K562 (cell line): Measurements from ENCODE around the gene SMCHD1. TPM values are rescaled to one million over a fixed set of nuclear protein-coding genes. Genes with fewer than 3 reads are reported as not detected.
A peak's percentile ranks its signal among the peaks of the same experiment; 100 is the strongest.

Experiments used
- ATF1 ChIP-seq, 2 experiments: fragments of 450-650 bp in 1 of 2; IDR thresholded peaks; 2 replicates each; pipeline ENCODE4 v1.6.1; 2016; ENCODE audit warnings: missing compliant biosample characterization in 1 of 2, missing genetic modification characterization in 1 of 2
- ATF3 ChIP-seq, 2 experiments: fragments of 450-650 bp in 1 of 2; sonication (generic) in 1 of 2; formaldehyde crosslinking in 1 of 2; IDR thresholded peaks in 1 of 2; conservative IDR thresholded peaks in 1 of 2; 2 replicates each; pipeline versions ENCODE4 v1.6.1 to v1.8.1; 2016 to 2023; ENCODE audit warnings: mild to moderate bottlenecking in 2 of 2, moderate library complexity in 2 of 2, inconsistent platforms in 1 of 2, missing genetic modification reagents in 1 of 2
- BHLHE40 ChIP-seq: IDR thresholded peaks from 2 replicates; pipeline ENCODE4 v1.6.1; 2011; ENCODE audit warnings: low read length, improper control_type of control experiment
- DPF2 ChIP-seq: fragments of 450-650 bp; IDR thresholded peaks from 2 replicates; pipeline ENCODE4 v1.6.1; 2016
- E2F5 ChIP-seq: sonication (generic); formaldehyde crosslinking; IDR thresholded peaks from 2 replicates; pipeline ENCODE4 v1.8.0; 2022; ENCODE audit warnings: mild to moderate bottlenecking, missing genetic modification reagents
- EGR1 ChIP-seq: fragments of 450-650 bp; conservative IDR thresholded peaks from 2 replicates; pipeline ENCODE4 v1.6.1; 2017; ENCODE audit warnings: mild to moderate bottlenecking
- EP300 ChIP-seq: IDR thresholded peaks from 2 replicates; pipeline ENCODE4 v1.6.1; 2012; ENCODE audit warnings: low read length, improper control_type of control experiment
- HDAC3 ChIP-seq: fragments of 450-650 bp; IDR thresholded peaks from 2 replicates; pipeline ENCODE4 v1.6.1; 2018; ENCODE audit warnings: borderline replicate concordance, mild to moderate bottlenecking, moderate library complexity; ENCODE audit not compliant: partially characterized antibody
- JUND ChIP-seq, 2 experiments: IDR thresholded peaks; 2 replicates in 1 of 2; 3 replicates in 1 of 2; pipeline ENCODE4 v1.6.1; 2011; ENCODE audit warnings: borderline replicate concordance in 2 of 2, low read depth in 2 of 2, low read length in 2 of 2, improper control_type of control experiment in 1 of 2, missing biosample characterization in 1 of 2, missing genetic modification characterization in 1 of 2, missing genetic modification reagents in 1 of 2
- MEIS2 ChIP-seq: fragments of 450-650 bp; IDR thresholded peaks from 2 replicates; pipeline ENCODE4 v1.6.1; 2014; ENCODE audit warnings: mild to moderate bottlenecking; ENCODE audit not compliant: partially characterized antibody
- SMARCC2 ChIP-seq: fragments of 450-650 bp; IDR thresholded peaks from 2 replicates; pipeline ENCODE4 v1.6.1; 2017; ENCODE audit warnings: antibody characterized with exemption, moderate library complexity, mild to moderate bottlenecking, low read depth
- STAT5A ChIP-seq: IDR thresholded peaks from 2 replicates; pipeline ENCODE4 v1.6.1; 2012; ENCODE audit warnings: low read length, inconsistent platforms, borderline replicate concordance
- TEAD2 ChIP-seq: fragments of 450-650 bp; IDR thresholded peaks from 2 replicates; pipeline ENCODE4 v1.6.1; 2016; ENCODE audit warnings: missing genetic modification characterization, control low read depth, missing compliant biosample characterization
- ZFP30 ChIP-seq: fragments of 250-450 bp; sonication (Bioruptor Pico); IDR thresholded peaks from 2 replicates; pipeline ENCODE4 v1.8.0; 2022; ENCODE audit warnings: moderate library complexity, mild to moderate bottlenecking, inconsistent platforms, borderline replicate concordance
- ZNF197 ChIP-seq: fragments of 200-800 bp; sonication (Bioruptor generic); IDR thresholded peaks from 2 replicates; pipeline ENCODE4 v1.6.1; 2016; ENCODE audit warnings: low read depth, missing genetic modification characterization, missing compliant biosample characterization
- ZNF23 ChIP-seq: fragments of 250-450 bp; sonication (Bioruptor Pico); IDR thresholded peaks from 2 replicates; pipeline ENCODE4 v1.4.0; 2020; ENCODE audit warnings: mild to moderate bottlenecking
- ZNF318 ChIP-seq, 2 experiments: fragments of 450-650 bp; IDR thresholded peaks; 2 replicates each; pipeline ENCODE4 v1.6.1; 2016; ENCODE audit warnings: mild to moderate bottlenecking in 2 of 2, borderline replicate concordance in 1 of 2, low read depth in 1 of 2, moderate library complexity in 1 of 2
- ZNF778 ChIP-seq: fragments of 450-650 bp; formaldehyde crosslinking; IDR thresholded peaks from 2 replicates; pipeline ENCODE4 v1.4.0; 2020; ENCODE audit warnings: mild to moderate bottlenecking, moderate library complexity
- polyA plus RNA-seq, 8 experiments: library from polyadenylated mRNA; depleted of rRNA in 4 of 8; stranded (reverse) in 5 of 8; unstranded in 3 of 8; fragments of >200 nt; fragmentation: Nextera tagmentation in 2 of 8; fragmentation: Illumina TruSeq in 1 of 8; extraction: Ambion mirVana in 2 of 8; extraction: Trizol in 1 of 8; gene quantifications; 2 replicates each; pipeline versions ENCODE4 v1.2.1 to v1.2.3, GENCODE V29; 2011 to 2014; ENCODE audit warnings: inconsistent platforms in 1 of 8, missing spikeins in 1 of 8
- total RNA-seq, 7 experiments: library from RNA; depleted of rRNA in 6 of 7; stranded (reverse); fragments of >200 nt in 6 of 7; fragmentation: Illumina TruSeq in 2 of 7; extraction: Trizol in 2 of 7; gene quantifications; 2 replicates each; pipeline versions ENCODE4 v1.2.1 to v1.2.3, GENCODE V29; 2011 to 2021; ENCODE audit warnings: low replicate concordance in 1 of 7

SMCHD1 gene
- total and polyA plus RNA-seq, 9 of the 15 experiments (the other 6 are each of a cell fraction or from before 2014, with no cell fraction given) = 6.3 to 144 (median 72.7) TPM

- TF ChIP-seq ZNF778 (CRISPR knock-in tag) = no peak
- TF ChIP-seq ATF3 (IDR thresholded peaks at IDR 0.05) = peak; percentile 97
- no peak for TF ChIP-seq ATF3 (CRISPR knock-in tag; conservative IDR thresholded peaks at IDR 0.05)
- no peak for TF ChIP-seq ZNF197 (CRISPR knock-in tag)
- TF ChIP-seq STAT5A = peak; percentile 45
- TF ChIP-seq MEIS2 = peak; percentile 67
- peak; percentile 92 for TF ChIP-seq JUND (IDR thresholded peaks at IDR 0.05; ENCODE audit: borderline replicate concordance, low read depth, low read length)
- TF ChIP-seq JUND (tag; IDR thresholded peaks at IDR 0.05; ENCODE audit: borderline replicate concordance, low read depth, low read length) = peak; percentile 91
- no peak for TF ChIP-seq ZNF23 (CRISPR knock-in tag)
- no peak for TF ChIP-seq TEAD2 (tag)
- 0 out of 2 replicates have a peak, but pooled peaks have one; percentile 54 for TF ChIP-seq E2F5 (CRISPR knock-in tag)
- no peak for TF ChIP-seq HDAC3
- TF ChIP-seq DPF2 = 0 out of 2 replicates have a peak, but pooled peaks have one; percentile 34
- TF ChIP-seq SMARCC2 = no peak
- peak in 1 of 2 experiments; percentile 68; a peak in 1 of 4 replicates for TF ChIP-seq ZNF318 (IDR thresholded peaks at IDR 0.05; ENCODE audit: borderline replicate concordance in 1 of 2, low read depth in 1 of 2)
- TF ChIP-seq BHLHE40 = no peak
- peak; percentile 37; the same call in 1 of the 2 replicates for TF ChIP-seq EP300
- TF ChIP-seq EGR1 = no peak
- no peak for TF ChIP-seq ATF1 (CRISPR knock-in tag; IDR thresholded peaks at IDR 0.05)
- TF ChIP-seq ATF1 (tag; IDR thresholded peaks at IDR 0.05) = peak; percentile 42
- TF ChIP-seq ZFP30 (CRISPR knock-in tag) = no peak
Measured at GRCh38 chr18:2627821-2628276, 27.7 kb upstream of the SMCHD1 start (continued).
